ENCODE data around the gene OGFOD3.
"Not testable (repeated sequence)": the region's sequence is repeated elsewhere in the genome, so short reads cannot be mapped to it uniquely, and the experiment has no call there.

Gene OGFOD3

DNA sequence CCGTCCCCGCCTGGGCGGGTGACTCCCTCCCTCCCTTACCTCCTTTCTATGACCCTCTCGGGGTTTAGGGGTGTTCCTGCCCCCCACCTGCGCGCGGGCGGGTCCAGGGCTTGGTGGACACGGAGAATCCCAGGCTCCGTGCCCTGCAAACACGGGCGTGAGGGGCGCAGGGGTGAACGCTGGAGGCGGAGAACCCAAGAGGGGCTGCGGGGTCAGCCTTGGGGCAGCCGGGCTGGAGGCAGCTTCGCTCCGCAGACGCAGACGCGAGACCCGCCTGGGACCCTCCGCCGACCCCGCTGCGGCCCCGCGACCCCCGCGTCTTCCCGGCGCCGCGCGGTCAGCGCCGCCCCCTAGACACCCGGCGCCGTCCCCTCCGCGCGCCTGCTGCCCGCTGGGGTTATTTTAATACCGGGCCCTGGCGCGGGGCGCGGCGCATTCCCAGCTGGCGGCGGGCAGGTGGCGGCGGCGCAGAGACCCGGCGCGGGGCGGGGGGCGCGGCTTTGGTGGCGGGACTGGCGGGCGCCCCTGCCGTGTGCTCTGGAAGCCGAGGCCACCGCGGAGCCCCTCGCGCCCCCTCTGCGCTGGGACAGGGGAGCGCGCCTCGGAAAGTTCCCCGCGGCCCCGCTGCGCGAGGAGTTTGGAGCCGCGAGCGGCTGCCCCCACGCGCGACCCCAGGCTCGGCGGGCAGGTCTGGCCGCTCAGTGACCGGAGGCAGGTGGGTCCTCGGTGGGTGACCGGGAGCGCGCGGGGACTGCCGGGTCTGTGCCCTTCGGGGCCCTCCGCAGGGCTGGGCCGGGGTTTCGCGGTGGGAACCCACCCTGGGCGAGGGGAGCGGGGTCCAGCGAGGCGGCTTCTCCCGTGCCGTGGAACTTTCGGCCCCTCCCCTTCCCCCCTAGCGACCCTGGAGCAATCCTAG lies 46.8 kb downstream of the OGFOD3 start, which contains the start of gene UTS2R:
UTS2R (plus strand) TSS at position 433 of the 916 bp plus-strand sequence. CDS start 2,560 bp downstream, outside the sequence.
- DNase-seq = no peak

GRCh38 chr17:82370471-82371332 lies 47.7 kb downstream of the OGFOD3 start:
- DNase-seq = no peak

GRCh38 chr17:82369211-82369610 lies 49.2 kb downstream of the OGFOD3 start:
- no peak for DNase-seq

DNA sequence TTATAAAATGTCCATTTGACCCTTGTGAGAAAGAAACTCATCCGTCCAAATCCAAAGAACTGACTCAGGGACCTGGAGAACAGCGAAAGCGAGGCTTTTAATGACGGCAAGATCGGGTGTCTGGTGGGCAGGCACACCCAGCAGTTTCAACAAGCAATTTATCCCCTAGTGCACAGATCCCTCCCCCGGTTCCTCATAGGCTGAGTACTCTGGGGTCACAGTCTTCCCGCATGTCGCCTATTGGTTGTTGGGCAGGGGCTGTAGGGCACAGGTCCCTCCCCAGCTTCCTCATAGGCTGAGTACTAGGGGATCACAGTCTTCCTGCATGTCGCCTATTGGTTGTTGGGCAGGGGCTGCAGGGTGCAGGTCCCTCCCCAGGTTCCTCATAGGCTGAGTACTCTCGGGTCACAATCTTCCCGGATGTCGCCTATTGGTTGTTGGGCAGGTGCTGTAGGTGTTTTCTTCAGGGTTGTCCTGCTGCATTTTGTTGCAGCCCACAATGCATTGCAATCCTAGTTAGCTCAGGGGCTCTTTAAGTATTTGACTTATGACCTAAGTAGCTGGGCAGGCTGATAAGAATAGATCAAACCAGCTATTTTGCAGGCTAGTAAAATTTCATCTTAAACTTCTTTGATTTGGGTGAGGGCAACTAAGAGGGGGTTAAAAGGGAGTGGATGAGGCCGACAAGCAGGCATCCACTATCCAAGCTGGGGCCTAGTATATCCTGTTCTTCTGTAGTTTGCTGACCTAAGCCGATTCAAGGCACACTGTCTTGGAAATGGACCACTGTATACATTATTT lies 50.5 kb downstream of the OGFOD3 start:
- DNase-seq = no peak

- DNase-seq = no peak
Observed at GRCh38 chr17:82366749-82367148, 51.6 kb downstream of the OGFOD3 start.

- DNase-seq = no peak
Observed at GRCh38 chr17:82365606-82366295, 52.6 kb downstream of the OGFOD3 start.

GRCh38 chr17:82361885-82362633 lies 56.3 kb downstream of the OGFOD3 start:
- no peak for DNase-seq

DNA sequence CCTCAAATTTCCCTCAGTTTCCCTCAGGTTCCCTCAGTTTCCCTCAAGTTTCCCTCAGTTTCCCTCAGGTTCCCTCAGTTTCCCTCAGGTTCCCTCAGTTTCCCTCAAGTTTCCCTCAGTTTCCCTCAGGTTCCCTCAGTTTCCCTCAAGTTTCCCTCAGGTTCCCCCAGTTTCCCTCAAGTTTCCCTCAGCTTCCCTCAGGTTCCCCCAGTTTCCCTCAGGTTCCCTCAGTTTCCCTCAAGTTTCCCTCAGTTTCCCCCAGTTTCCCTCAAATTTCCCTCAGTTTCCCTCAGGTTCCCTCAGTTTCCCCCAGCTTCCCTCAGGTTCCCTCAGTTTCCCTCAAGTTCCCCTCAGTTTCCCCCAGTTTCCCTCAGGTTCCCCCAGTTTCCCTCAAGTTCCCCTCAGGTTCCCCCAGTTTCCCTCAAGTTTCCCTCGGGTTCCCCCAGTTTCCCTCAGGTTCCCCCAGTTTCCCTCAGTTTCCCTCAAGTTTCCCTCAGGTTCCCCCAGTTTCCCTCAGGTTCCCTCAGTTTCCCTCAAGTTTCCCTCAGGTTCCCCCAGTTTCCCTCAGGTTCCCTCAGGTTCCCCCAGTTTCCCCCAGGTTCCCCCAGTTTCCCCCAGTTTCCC lies 58.8 kb downstream of the OGFOD3 start:
- not testable (repeated sequence) for DNase-seq

- no peak for DNase-seq
Observed at GRCh38 chr17:82358465-82359350, 59.7 kb downstream of the OGFOD3 start, which contains the start of gene TEX19. TSS of gene TEX19 (plus strand) at chr17:82359247. CDS start at chr17:82362151, 2,904 bp downstream.

- DNase-seq = no peak
Observed at GRCh38 chr17:82357394-82357793, 61.0 kb downstream of the OGFOD3 start.

- DNase-seq = no peak
Observed at GRCh38 chr17:82356845-82357355, 61.5 kb downstream of the OGFOD3 start.

- DNase-seq = no peak
Observed at GRCh38 chr17:82355770-82356427, 62.5 kb downstream of the OGFOD3 start.

GRCh38 chr17:82354804-82355308 lies 63.5 kb downstream of the OGFOD3 start:
- no peak for DNase-seq

DNA sequence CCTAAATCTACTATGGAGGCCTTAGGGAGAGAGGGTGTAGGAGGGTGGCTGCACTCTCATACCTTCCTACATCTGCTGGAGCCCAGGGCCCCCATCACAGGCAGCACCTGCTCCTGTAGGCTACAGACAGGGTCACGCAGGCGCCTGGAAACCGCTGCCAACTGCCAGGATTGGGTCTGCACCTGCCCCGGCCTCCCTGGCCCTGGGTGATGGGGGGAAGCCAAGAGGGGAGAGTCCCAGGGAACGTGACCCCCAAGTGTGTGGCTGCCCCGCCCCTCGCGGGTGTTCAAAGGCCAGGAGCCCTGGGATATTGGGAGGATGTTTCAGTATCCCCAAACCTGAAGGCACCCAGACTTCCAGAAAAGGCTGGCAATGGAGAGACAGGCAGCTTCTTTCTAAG lies 64.9 kb downstream of the OGFOD3 start:
- no peak for DNase-seq

- peak; percentile 60 for DNase-seq
Observed at GRCh38 chr17:82351713-82352488, 66.5 kb downstream of the OGFOD3 start.

DNA sequence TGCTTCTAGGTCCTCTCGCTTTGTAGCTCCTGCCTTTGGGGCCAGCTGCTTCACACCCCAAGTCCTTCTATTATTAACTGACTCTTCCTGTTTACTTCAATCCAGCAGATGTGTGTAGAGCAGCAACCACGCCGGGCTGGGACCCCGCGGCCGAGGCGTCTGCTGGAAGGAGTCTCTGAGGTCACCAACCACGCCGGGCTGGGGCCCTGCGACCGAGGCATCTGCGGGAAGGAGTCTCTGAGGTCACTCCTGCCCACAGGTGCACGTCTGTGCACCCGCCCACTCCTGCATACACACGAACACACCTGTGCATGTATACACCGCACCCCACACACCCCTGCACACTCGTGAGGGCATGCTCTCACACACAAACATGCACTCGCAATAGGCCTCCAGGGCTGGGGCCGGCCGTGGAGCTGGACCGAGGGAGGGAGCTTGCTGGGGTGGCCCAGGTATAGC lies 67.1 kb downstream of the OGFOD3 start:
- no peak for DNase-seq

GRCh38 chr17:82350182-82351030 lies 68.0 kb downstream of the OGFOD3 start:
- no peak for DNase-seq
